ENCODE data around the gene RPH3AL.

The RPH3AL gene

GRCh38 chr17:337453-337852 is 15.2 kb downstream of the RPH3AL start:
- no peak overlapping the region for H3K27ac Mint-ChIP-seq
- H3K4me3 Mint-ChIP-seq, result no peak overlapping the region
- no peaks in the 10 kb centered on the region for H3K9me3 Mint-ChIP-seq (ENCODE audit: low read depth)
- H3K36me3 Mint-ChIP-seq, result peaks cover 2% of the 10 kb centered on the region
- peaks cover 37% of the 10 kb centered on the region for H3K4me1 Mint-ChIP-seq (ENCODE audit: low read depth)
- no peaks in the 10 kb centered on the region for H3K27me3 Mint-ChIP-seq

- peak overlapping the region; percentile 61 for H3K4me3 Mint-ChIP-seq
- no peaks in the 10 kb centered on the region for H3K27me3 Mint-ChIP-seq
- no peak overlapping the region for H3K27ac Mint-ChIP-seq
These were observed 15.6 kb downstream of the RPH3AL start for GRCh38 chr17:337022-337420.

GRCh38 chr17:336110-337021 is 16.2 kb downstream of the RPH3AL start:
- no peaks in the 10 kb centered on the region for H3K27me3 Mint-ChIP-seq
- H3K36me3 Mint-ChIP-seq, result peaks cover 2% of the 10 kb centered on the region
- H3K27ac Mint-ChIP-seq, result peak overlapping the region; percentile 28
- peak overlapping the region; percentile 61 for H3K4me3 Mint-ChIP-seq
- peaks cover 48% of the 10 kb centered on the region for H3K4me1 Mint-ChIP-seq (ENCODE audit: low read depth)
- H3K9me3 Mint-ChIP-seq (ENCODE audit: low read depth), result no peaks in the 10 kb centered on the region

More at GRCh38 chr17:337022-337420, 15.6 kb downstream of the RPH3AL start:
- H3K9me3 Mint-ChIP-seq (ENCODE audit: low read depth), result no peaks in the 10 kb centered on the region
- H3K4me1 Mint-ChIP-seq (ENCODE audit: low read depth), result peaks cover 41% of the 10 kb centered on the region
- H3K36me3 Mint-ChIP-seq, result peaks cover 2% of the 10 kb centered on the region

GRCh38 chr17:335691-336090 is 16.9 kb downstream of the RPH3AL start:
- Mint-ChIP-seq H3K4me3 (peak overlapping the region; percentile 67), H3K27ac (no peak overlapping the region), H3K36me3 (no peaks in the 10 kb centered on the region), H3K9me3 (ENCODE audit: low read depth) (no peaks in the 10 kb centered on the region), H3K27me3 (no peaks in the 10 kb centered on the region), H3K4me1 (ENCODE audit: low read depth) (peaks cover 55% of the 10 kb centered on the region)

GRCh38 chr17:334974-335481 is 17.6 kb downstream of the RPH3AL start:
- H3K27me3 Mint-ChIP-seq, result no peaks in the 10 kb centered on the region
- peak overlapping the region; percentile 61 for H3K27ac Mint-ChIP-seq
- H3K36me3 Mint-ChIP-seq, result no peaks in the 10 kb centered on the region
- no peaks in the 10 kb centered on the region for H3K9me3 Mint-ChIP-seq (ENCODE audit: low read depth)
- peak overlapping the region; percentile 67 for H3K4me3 Mint-ChIP-seq
- peaks cover 61% of the 10 kb centered on the region for H3K4me1 Mint-ChIP-seq (ENCODE audit: low read depth)

- H3K4me1 Mint-ChIP-seq (ENCODE audit: low read depth), result peaks cover 68% of the 10 kb centered on the region
These were observed 18.8 kb downstream of the RPH3AL start for GRCh38 chr17:333626-334396.

GRCh38 chr17:332558-333322 is 19.9 kb downstream of the RPH3AL start:
- no peak overlapping the region for H3K27ac Mint-ChIP-seq
- no peaks in the 10 kb centered on the region for H3K9me3 Mint-ChIP-seq (ENCODE audit: low read depth)
- peak overlapping the region; percentile 84 for H3K4me3 Mint-ChIP-seq
- no peaks in the 10 kb centered on the region for H3K27me3 Mint-ChIP-seq
- H3K36me3 Mint-ChIP-seq, result no peaks in the 10 kb centered on the region
- peaks cover 67% of the 10 kb centered on the region for H3K4me1 Mint-ChIP-seq (ENCODE audit: low read depth)

More at GRCh38 chr17:333626-334396, 18.8 kb downstream of the RPH3AL start:
- Mint-ChIP-seq H3K9me3 (ENCODE audit: low read depth) (no peaks in the 10 kb centered on the region), H3K4me3 (peak overlapping the region; percentile 73), H3K27ac (peak overlapping the region; percentile 66), H3K36me3 (no peaks in the 10 kb centered on the region), H3K27me3 (no peaks in the 10 kb centered on the region)

- Mint-ChIP-seq H3K27me3 (no peaks in the 10 kb centered on the region), H3K36me3 (no peaks in the 10 kb centered on the region), H3K4me1 (ENCODE audit: low read depth) (peaks cover 67% of the 10 kb centered on the region), H3K9me3 (ENCODE audit: low read depth) (no peaks in the 10 kb centered on the region), H3K4me3 (peak overlapping the region; percentile 84), H3K27ac (no peak overlapping the region)
These were observed 20.6 kb downstream of the RPH3AL start for GRCh38 chr17:332023-332422.

- peak overlapping the region; percentile 41 for H3K27ac Mint-ChIP-seq
- peaks cover 60% of the 10 kb centered on the region for H3K4me1 Mint-ChIP-seq (ENCODE audit: low read depth)
- no peaks in the 10 kb centered on the region for H3K9me3 Mint-ChIP-seq (ENCODE audit: low read depth)
- H3K4me3 Mint-ChIP-seq, result peak overlapping the region; percentile 84
- no peaks in the 10 kb centered on the region for H3K36me3 Mint-ChIP-seq
- H3K27me3 Mint-ChIP-seq, result no peaks in the 10 kb centered on the region
These were observed 21.5 kb downstream of the RPH3AL start for GRCh38 chr17:330993-331701.

- H3K4me3 Mint-ChIP-seq, result no peak overlapping the region
- H3K27ac Mint-ChIP-seq, result no peak overlapping the region
- H3K9me3 Mint-ChIP-seq (ENCODE audit: low read depth), result no peaks in the 10 kb centered on the region
- no peaks in the 10 kb centered on the region for H3K36me3 Mint-ChIP-seq
- H3K27me3 Mint-ChIP-seq, result no peaks in the 10 kb centered on the region
- H3K4me1 Mint-ChIP-seq (ENCODE audit: low read depth), result peaks cover 47% of the 10 kb centered on the region
These were observed 22.7 kb downstream of the RPH3AL start for GRCh38 chr17:329784-330420.

DNA sequence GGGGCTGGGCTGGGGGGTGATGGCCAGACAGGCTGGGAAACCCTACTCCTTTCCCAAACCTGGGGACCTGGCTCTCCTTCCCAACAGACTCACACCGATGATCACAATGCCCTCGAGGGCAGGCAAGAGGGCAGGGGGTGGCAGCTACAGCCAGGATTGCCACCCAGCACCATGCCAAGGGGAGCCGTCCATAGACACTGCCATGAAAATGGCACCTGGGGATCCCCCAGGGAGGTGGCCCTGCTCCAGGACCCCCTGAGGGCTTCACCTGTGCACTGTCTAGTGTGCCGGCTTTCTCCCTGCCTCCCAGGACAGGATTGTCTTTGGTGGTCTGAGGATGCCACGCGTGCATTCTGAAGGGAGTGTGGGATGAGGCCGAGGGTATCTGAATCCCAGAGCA is 24.6 kb downstream of the RPH3AL start:
- Mint-ChIP-seq H3K4me3 (no peak overlapping the region), H3K27me3 (no peaks in the 10 kb centered on the region), H3K4me1 (ENCODE audit: low read depth) (peaks cover 34% of the 10 kb centered on the region), H3K27ac (no peak overlapping the region), H3K9me3 (ENCODE audit: low read depth) (no peaks in the 10 kb centered on the region), H3K36me3 (no peaks in the 10 kb centered on the region)

GRCh38 chr17:327296-327695 is 25.3 kb downstream of the RPH3AL start:
- no peaks in the 10 kb centered on the region for H3K36me3 Mint-ChIP-seq
- no peak overlapping the region for H3K27ac Mint-ChIP-seq
- peaks cover 31% of the 10 kb centered on the region for H3K4me1 Mint-ChIP-seq (ENCODE audit: low read depth)
- no peaks in the 10 kb centered on the region for H3K27me3 Mint-ChIP-seq
- no peak overlapping the region for H3K4me3 Mint-ChIP-seq
- no peaks in the 10 kb centered on the region for H3K9me3 Mint-ChIP-seq (ENCODE audit: low read depth)

- no peaks in the 10 kb centered on the region for H3K27me3 Mint-ChIP-seq
- H3K27ac Mint-ChIP-seq, result no peak overlapping the region
- no peak overlapping the region for H3K4me3 Mint-ChIP-seq
- no peaks in the 10 kb centered on the region for H3K36me3 Mint-ChIP-seq
- H3K4me1 Mint-ChIP-seq (ENCODE audit: low read depth), result peaks cover 19% of the 10 kb centered on the region
- no peaks in the 10 kb centered on the region for H3K9me3 Mint-ChIP-seq (ENCODE audit: low read depth)
These were observed 26.5 kb downstream of the RPH3AL start for GRCh38 chr17:326010-326621.

All from activated naive CD8-positive, alpha-beta T cell (primary cell).